HG02798 (cell line): Measurements from ENCODE around the gene KMT2A.
"Not testable (repeated sequence)": the region's sequence is repeated elsewhere in the genome, so short reads cannot be mapped to it uniquely, and the experiment has no call there.

Experiments
- ATAC-seq: cut with Tn5 transposase; IDR thresholded peaks from one replicate; pipeline ENCODE4 v1.9.1; 2021; ENCODE audit warnings: mild to moderate bottlenecking; ENCODE audit not compliant: unreplicated experiment, poor library complexity

The KMT2A gene

DNA sequence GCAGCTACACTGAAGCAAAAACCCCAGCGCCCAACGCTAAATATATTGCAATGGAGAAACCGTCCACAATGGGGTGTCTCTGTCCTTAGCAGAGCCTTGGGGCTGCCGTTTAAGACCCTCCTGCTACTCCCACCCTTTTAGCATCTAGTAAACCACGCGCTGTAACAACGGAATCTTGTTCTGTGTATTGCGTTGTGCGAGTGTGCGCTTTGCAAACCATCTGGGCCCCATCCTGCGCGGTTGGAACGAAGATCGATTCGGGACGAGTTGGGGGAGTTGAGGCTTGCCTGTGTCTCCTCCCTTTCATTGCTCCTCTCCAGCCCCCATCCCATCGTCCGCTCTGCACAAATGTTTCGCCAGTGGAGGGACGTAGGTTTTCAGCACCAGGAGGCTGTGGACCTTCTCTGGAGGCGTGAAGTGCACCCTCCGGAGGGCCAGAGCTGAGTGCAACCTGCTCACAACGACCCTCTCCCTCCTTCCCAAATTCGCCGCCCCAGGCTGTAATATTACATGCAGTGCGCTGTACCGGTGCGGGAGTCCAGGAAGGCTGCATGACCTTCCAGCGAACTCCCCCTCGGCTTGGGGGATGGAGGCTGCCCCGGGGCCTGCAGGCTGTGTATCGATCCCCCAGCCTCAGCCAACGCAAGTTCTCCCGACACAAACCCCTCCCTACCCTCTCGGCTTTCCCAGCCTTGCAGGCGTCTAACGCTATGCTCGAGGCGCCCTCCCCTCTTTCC lies 1.6 kb upstream of the KMT2A start:
- no peak for ATAC-seq

DNA sequence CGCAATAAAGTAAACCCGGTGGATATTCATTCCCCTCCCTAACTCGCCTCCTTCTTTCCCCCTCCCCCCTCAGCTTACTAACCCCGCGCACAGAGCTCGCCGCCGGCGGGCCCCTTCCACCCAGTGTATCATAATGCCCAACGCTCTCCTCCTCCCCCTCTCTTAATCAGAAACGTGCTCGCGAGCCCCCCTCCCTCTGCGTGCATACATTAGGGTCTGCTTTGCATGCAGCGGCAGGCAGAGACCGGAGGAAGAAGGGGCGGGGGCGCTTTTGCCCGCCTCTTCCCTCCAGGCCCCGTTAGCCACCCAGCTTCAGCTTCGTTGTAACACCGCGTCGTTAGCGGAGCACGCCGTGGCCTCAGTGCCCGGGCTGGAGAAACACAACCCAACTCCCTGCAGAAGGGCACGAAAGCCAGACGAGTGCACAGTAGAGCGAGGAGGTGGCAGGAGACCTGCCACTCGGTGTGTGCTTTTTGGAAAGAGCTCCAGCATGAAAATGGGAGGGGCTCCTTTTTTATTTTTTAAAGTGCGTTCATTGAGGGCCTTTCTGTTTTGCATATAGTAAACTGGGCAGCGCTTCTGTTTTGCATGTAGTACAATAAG lies 901 bp upstream of the KMT2A start:
- peak; percentile 21 for ATAC-seq

DNA sequence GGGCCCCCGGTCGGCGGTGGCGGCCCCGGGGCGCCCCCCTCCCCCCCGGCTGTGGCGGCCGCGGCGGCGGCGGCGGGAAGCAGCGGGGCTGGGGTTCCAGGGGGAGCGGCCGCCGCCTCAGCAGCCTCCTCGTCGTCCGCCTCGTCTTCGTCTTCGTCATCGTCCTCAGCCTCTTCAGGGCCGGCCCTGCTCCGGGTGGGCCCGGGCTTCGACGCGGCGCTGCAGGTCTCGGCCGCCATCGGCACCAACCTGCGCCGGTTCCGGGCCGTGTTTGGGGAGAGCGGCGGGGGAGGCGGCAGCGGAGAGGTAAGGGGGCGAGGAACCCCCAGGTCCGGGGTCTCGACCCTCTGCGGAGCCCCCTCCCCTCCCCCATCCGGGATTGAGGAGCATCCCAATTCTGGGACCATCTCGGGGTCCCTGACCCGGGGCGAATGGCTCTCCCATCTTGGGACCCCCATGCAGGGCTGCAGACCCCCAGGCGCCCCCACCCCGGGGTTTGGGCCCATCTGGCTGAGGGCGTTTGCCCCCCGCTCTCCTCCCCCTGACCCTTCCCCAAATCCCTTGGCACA lies 431 bp downstream of the KMT2A start:
- no peak for ATAC-seq

DNA sequence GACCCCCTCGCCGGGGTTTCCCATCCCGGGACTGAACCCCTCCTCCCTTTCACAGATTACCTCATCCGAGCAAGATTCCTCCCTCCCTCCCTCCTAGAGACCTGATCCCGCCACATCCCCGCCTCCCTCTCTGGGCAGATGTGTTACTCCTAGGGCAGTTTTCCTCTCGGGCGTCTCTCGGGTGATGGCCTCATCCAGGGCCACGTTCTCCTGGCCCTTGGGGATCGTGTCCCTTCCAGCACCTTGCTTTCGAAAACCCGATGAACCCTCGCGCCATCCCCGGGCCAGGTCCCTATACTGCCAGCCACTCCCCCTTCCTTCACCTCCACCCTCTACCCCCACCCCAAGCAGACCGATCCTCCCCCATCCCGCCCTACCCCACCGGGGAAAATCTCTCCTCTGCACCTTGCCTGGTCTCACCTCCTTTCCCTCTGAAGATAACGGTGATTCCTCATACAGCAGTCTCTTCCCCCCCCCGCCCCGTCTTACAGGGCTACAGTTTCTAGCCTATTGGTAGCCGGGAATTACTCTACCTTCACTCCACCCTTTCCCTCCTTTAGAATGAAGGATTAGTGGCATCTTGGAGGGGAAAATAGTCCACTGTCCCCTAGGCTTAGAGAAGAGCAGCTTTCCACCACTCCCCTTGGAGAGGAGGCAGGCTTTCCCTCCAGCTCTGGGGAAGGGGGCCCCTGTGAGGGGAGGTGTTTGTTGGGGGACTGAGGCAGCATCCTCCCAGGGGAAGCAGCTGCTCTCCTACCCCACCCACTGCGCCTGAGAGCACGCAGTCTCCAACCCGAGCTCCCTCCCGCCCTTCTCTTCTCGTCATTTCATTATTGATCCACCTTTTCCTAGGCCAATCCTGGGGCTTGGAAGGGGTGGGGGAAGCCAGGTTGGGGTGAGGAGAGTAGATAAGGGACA lies 1.2 kb downstream of the KMT2A start:
- ATAC-seq = no peak

DNA sequence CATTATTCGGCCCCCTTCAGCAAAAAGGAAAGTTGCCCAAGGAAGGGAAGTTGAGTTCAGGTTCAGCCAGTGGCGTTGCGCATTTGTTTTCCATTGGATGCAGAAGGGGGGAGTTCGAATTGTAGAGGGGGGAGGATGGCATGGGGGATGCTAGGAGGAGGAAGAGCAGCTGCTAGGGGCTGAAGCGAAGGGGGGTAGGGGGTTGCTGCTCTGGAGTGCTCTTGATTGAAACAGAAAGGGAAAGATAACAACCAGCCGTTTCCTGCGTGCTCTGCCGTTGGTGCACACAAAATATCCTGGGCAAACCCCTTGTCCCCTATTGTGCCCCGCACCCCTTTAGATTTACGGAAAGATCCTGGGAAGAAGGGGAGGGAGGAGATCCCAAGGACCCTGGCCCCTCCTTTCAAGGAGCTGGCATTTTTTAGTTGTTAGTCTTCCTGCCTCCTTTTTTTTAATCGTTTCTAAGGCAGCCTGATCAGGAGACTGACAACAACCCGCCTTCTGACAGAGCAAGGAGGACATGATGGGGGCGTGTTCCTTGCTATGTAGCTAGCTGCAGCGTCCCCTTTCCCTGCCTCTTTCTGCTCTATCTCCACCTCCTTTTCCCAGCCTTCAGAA lies 2.1 kb downstream of the KMT2A start:
- no peak for ATAC-seq

DNA sequence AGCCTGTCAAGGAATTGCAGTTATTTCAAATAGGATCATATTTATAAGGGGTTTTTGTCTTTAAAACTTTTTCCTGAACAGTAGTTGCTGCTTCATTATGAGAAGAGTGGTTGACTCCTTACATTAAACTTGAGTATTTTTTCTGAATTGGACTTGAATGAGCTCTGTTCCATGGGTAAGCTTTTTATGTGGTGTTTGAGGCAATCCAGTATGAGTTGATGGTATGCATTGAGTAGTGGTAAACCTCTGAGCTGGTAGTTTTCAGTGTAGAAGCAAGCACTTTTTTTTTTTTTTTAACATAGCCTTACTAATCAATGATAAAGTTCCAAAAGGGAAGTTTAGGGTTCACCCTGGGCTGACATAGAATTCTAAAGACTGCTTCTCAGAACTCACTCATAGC lies 3.4 kb downstream of the KMT2A start:
- no peak for ATAC-seq

DNA sequence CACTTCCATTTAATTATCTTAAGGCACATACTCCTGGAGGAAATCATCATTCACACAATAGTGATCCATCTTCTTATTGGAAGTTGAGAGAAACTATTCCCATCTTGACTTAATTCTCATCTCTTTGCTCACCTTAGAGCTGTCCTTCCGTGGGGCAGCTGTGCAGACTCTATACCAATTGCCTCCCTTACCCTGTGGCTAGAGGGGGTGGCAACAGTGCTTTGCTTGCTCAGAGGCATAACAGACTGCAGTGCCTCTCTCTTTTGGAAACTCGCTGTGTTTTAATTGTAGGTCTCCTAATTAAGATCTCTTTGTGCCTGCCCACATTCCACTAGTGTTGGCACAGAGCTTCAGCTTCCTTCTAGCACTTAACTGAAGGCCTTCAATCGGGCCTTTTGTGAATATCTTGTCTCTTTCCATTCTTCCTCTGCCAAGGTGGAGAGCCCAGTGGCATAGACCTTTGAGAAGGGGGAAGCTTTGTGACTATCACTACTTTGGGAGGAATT lies 5.5 kb downstream of the KMT2A start:
- no peak for ATAC-seq

DNA sequence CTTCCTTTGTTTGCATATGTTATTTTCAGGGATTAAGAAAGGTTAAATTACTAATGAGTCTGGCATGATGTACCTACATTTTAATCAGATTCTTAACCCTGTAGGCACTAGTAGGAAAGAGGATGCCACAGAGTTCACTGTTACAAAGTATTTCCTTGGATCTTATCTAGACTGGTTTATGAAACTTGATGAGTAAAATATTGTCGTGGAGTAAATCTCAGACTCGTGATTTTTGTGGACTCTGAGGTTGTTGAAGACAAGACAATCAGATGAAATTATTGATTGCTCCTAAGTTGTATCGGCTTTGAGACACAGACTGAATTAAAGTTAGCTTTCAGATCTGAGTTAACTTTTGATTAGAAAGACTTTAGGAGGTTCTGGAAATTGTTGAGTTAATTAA lies 6.0 kb downstream of the KMT2A start:
- ATAC-seq = no peak

DNA sequence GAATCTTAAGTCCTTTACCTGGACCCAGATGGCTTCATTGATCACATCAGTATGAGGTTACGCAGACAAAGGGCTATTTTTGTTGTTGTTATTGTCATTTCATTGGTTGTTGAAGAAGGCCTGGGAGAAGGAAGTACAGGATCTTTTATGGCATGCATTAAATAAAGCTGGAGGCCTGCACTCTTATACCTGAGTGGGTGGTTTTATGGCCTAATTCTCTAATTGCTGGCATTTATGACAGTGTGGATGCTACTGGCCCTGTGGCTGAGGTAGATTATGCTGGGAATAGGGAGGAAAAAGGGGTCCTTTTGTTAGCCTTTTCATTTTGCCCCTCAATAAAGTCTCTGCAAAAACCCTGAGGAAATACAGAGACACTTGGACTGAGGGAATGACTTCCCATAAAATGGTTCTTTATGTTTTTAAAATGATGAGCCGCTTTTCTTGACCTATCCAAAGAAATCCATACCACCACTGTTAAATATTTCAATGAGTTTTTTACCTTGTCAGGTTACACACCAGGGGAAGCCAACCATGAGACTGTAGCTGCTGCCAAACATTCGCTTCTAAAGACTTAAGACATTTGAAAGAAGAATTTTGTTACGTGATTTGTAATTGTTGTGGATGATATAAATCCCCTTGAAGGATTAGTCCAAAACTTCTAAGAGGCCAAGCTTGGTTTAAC lies 6.8 kb downstream of the KMT2A start:
- ATAC-seq = peak; percentile 9

DNA sequence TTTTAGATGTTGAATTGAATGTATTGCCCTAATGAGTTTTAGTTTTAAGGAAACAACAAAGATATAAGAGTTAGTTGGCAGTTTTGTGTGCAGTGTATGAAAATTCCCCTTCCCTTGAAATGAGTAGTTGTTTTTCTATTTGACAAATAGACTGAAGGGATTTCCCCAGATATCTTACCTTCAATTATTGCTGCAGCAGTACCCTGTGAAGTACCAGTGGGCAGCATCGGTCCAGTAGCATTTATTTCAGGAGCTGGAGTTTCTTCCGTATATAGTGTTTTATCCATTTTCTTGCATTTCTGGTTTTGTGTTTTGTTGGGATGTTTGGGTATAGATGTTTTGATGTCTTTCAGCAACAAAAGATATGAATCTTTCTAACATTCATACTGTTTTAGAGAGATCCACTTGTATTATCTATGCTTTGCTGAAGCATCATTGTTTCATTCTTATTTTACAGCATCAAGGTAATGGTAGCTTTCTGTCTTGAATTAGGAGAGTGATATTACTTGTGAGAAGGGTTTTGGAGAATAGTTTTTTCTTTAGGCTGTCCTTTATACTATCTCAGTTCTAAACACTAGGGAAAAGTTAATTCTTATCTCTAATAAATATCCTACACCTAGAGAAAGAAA lies 7.4 kb downstream of the KMT2A start:
- ATAC-seq = peak; percentile 44

DNA sequence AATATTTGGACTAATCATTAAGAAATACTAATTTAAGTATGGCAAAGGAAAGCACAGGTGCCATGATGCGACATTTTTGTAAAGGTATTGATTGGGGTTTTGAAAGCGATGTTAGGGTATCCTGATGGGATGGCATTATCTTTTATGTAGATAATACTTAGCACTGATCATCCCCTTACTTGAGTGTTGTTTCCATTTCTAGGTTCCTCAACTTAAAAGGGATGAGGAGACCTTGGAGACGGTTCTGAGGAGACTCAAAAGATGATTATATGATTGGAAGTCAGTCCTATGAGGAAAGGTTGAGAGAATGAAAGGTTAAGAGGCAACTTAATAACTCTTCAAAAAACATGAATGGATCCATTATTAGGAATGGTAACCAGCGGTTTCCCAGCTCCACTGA lies 11.1 kb downstream of the KMT2A start:
- no peak for ATAC-seq

DNA sequence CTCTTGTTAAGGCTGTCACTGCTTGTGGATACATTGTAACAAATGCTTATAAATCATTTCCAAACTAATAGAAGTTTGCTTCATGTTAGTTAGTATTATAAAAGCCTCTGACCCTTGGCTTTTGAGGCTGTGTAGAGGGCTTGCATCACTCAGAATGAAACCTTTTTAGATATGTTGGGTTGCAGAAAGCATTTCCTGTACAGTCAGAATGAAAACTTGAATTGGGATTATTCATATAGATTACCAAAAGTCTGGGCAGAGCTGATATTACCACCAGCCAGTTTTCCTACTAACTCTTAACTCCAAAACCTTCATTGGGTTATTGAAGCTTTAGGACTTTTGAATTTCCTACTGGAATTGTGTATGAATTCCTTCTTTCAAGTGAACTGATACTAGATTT lies 12.0 kb downstream of the KMT2A start:
- ATAC-seq = peak; percentile 77

DNA sequence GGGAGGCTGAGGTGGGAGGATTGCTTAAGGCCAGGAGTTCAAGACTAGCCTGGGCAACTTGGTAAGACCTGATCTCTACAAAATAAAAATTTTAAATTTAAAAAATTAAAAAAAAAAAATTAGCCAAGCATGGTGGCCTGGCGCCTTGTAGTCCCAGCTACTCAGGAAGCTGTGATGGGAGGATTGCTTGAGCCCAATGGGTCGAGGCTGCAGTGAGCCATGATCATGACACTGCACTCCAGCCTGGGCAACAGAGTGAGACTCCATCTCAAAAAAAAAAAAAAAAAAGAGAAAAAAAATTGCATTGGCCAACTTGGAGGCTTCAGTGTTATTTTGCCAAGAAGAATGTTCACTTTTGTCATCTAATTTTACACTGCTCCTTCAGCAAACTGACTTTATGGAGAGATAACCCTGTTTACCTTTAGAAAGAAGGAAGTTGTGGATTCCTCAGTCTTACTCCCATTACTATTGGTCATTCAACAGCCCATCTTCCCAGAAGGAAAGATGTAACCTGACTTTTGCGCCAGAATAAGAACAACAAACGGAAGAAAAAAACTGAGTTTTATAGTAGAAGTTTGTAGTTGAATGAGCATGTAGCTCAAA lies 13.1 kb downstream of the KMT2A start:
- no peak for ATAC-seq

DNA sequence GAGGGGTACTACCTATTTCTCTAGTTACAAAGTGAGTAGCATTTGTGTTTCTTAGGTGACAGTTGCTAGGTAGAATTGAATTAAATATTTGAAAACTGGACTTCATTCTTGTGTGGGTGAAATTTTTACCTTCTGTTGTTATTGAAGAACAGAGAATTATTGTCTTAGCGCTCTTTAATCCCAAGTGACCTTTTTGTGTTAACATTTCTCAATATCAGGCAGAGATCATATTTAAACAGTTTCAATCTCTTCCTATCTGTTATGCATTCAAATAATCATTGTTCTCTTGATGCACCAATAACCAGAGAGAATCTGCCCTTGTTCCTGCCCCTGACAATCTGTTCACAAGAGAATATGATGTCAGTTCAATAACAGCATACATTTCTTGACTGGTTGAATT lies 14.2 kb downstream of the KMT2A start:
- no peak for ATAC-seq

DNA sequence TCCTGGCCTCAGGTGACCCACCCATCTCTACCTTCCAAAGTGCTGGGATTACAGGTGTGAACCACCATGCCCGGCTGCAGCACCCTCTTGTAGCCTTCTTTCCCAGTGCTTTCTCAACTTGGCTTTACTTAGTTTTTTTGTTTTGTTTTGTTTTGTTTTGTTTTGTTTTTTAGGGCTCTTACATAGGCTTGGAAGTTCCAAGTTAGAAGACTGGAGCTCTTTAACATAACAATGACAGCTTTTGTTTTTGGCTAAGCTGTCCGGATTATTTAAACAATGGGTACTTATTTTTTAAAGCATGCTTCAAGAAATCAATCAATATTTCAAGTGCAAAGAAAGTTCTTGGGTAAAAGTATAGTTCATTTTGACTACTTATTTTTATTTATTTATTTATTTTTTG lies 25.9 kb downstream of the KMT2A start:
- no peak for ATAC-seq

DNA sequence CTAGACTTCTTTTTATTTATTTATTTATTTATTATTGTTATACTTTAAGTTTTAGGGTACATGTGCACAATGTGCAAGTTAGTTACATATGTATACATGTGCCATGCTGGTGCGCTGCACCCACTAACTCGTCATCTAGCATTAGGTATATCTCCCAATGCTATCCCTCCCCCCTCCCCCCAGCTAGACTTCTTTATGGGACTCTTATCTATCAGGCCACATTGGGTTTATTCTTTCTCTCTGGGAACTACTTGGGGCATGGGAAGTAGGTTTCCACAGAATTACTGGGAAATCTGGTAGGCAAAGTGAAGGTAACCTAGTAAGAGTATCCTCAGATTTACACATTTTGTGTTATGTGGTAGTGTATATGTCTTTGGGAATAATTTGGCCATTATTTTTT lies 32.7 kb downstream of the KMT2A start:
- not testable (repeated sequence) for ATAC-seq

DNA sequence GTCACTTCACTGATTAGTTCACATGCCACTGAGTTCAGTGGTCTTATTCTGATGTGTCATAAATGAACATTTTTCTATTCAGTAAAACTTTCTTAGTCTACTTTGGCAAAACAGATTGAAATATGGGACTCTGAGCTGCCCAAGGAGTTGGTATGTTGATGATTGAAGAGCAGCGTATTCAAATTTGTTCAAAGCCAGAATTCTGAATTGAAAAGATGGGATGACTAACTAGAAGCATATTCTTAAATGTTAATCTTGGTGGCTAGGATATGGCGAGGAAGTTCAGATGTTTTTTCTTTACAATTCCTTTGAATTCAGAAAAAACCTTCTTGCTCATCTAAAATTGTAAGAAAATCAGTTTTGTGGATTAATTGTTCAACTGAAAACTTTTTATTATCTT lies 34.7 kb downstream of the KMT2A start:
- no peak for ATAC-seq

DNA sequence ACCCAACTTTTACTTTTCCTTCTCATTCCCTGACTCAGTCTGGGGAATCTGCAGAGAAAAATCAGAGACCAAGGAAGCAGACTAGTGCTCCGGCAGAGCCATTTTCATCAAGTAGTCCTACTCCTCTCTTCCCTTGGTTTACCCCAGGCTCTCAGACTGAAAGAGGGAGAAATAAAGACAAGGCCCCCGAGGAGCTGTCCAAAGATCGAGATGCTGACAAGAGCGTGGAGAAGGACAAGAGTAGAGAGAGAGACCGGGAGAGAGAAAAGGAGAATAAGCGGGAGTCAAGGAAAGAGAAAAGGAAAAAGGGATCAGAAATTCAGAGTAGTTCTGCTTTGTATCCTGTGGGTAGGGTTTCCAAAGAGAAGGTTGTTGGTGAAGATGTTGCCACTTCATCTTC lies 37.2 kb downstream of the KMT2A start:
- ATAC-seq = no peak

DNA sequence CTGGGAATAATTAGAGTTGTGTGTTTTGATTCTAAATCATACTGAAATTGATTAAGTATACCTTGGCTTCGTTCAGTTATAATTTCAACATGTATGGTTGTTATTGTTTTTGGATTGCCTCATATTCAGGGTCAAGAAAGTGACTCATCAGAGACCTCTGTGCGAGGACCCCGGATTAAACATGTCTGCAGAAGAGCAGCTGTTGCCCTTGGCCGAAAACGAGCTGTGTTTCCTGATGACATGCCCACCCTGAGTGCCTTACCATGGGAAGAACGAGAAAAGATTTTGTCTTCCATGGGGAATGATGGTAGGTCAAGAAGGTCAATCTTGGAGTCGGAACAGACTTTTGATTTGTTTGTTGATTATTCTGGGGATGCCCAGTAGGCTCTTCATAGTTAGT lies 40.4 kb downstream of the KMT2A start:
- no peak for ATAC-seq
